Activated B cell treated with CpG ODN at 0.5 μM for 24 hours (primary cell): ENCODE data around the gene KDM4B. TPM values are rescaled to one million over a fixed set of nuclear protein-coding genes. Genes with fewer than 3 reads are reported as not detected.

Experiments used
- ATAC-seq: fragments of 200-7000 bp; cut with Tn5 transposase; one replicate; pipeline ENCODE4 v1.10.0; 2021; ENCODE audit warnings: low read depth, mild to moderate bottlenecking, moderate library complexity
- CTCF ChIA-PET: fragments of 350-600 bp; sonication (Branson Sonifier 250); formaldehyde crosslinking; loops from one replicate; lab custom pipeline; 2021; ENCODE audit warnings: antibody characterized with exemption; lab: Charles Lee
- POLR2A ChIA-PET: fragments of 350-600 bp; sonication (Branson Sonifier 250); formaldehyde crosslinking; loops from one replicate; lab custom pipeline; 2021; ENCODE audit warnings: antibody characterized with exemption; lab: Charles Lee
- DNase-seq: peaks from one replicate; pipeline ENCODE4 v3.0.0; 2022
- H3K27ac Mint-ChIP-seq: one replicate; pipeline ENCODE4 v1.8.0; 2020; ENCODE audit warnings: mixed read lengths
- H3K27me3 Mint-ChIP-seq: one replicate; pipeline ENCODE4 v1.8.0; 2021; ENCODE audit warnings: mixed read lengths
- H3K36me3 Mint-ChIP-seq: one replicate; pipeline ENCODE4 v1.8.0; 2021; ENCODE audit warnings: low read depth, mixed read lengths
- H3K4me1 Mint-ChIP-seq: one replicate; pipeline ENCODE4 v1.8.0; 2021; ENCODE audit warnings: mixed read lengths
- H3K4me3 Mint-ChIP-seq: one replicate; pipeline ENCODE4 v1.8.0; 2020; ENCODE audit warnings: mild to moderate bottlenecking, mixed read lengths
- H3K9me3 Mint-ChIP-seq: one replicate; pipeline ENCODE4 v1.8.0; 2020; ENCODE audit warnings: mixed read lengths
- CTCF ChIP-seq: fragments of 200-600 bp; IDR thresholded peaks from one replicate; pipeline ENCODE4 v1.8.0; 2022; ENCODE audit warnings: antibody characterized with exemption, mild to moderate bottlenecking
- intact Hi-C: fragments of 100-400 bp; cut with micrococcal nuclease; formaldehyde crosslinking; loops from one replicate; pipeline ENCODE4 v1.15.1; 2024
- total RNA-seq: library from RNA; stranded (reverse); gene quantifications from 2 replicates; pipeline ENCODE4 v1.2.3, GENCODE V29; 2022

Gene KDM4B
- total RNA-seq, 1 donor from 2014 or later = 88.9 TPM

- Mint-ChIP-seq H3K4me1 (peaks cover 27% of the 10 kb centered on the region), H3K36me3 (peaks cover 13% of the 10 kb centered on the region), H3K9me3 (no peaks in the 10 kb centered on the region), H3K4me3 (no peak overlapping the region), H3K27me3 (no peaks in the 10 kb centered on the region), H3K27ac (no peak overlapping the region)
- ATAC-seq (no peak), DNase-seq (no peak)
- intact Hi-C loops = no loop called here
- ChIA-PET CTCF (interaction anchor here (2.0 kb wide), 1 partner anchor 45 kb away, joined by 4 read pairs; no protein-coding TSS in a partner anchor), POLR2A (no interaction called here)
- no peak for TF ChIP-seq CTCF
These were observed 16.7 kb downstream of the KDM4B start for GRCh38 chr19:4985551-4985991.

GRCh38 chr19:4986056-4986455, 17.1 kb downstream of the KDM4B start:
- no peak overlapping the region for H3K27ac Mint-ChIP-seq
- ATAC-seq (no peak), DNase-seq (no peak)
- no peak overlapping the region for H3K4me3 Mint-ChIP-seq
- ChIA-PET POLR2A (no interaction called here), CTCF (interaction anchor here (2.0 kb wide), 1 partner anchor 45 kb away, joined by 4 read pairs; no protein-coding TSS in a partner anchor)
- intact Hi-C loops = no loop called here
- peaks cover 23% of the 10 kb centered on the region for H3K4me1 Mint-ChIP-seq
- H3K9me3 Mint-ChIP-seq = no peaks in the 10 kb centered on the region
- no peak for TF ChIP-seq CTCF
- no peaks in the 10 kb centered on the region for H3K27me3 Mint-ChIP-seq
- H3K36me3 Mint-ChIP-seq = peaks cover 11% of the 10 kb centered on the region

GRCh38 chr19:4986471-4986891, 17.6 kb downstream of the KDM4B start:
- Mint-ChIP-seq H3K36me3 (peaks cover 11% of the 10 kb centered on the region), H3K4me1 (peaks cover 18% of the 10 kb centered on the region), H3K9me3 (no peaks in the 10 kb centered on the region), H3K27ac (no peak overlapping the region), H3K27me3 (no peaks in the 10 kb centered on the region), H3K4me3 (no peak overlapping the region)
- ATAC-seq = no peak
- DNase-seq = no peak
- ChIA-PET CTCF (interaction anchor here (2.0 kb wide), 1 partner anchor 44 kb away, joined by 4 read pairs; no protein-coding TSS in a partner anchor), POLR2A (no interaction called here)
- no peak for TF ChIP-seq CTCF
- intact Hi-C loops = no loop called here

- no peak overlapping the region for H3K4me3 Mint-ChIP-seq
- DNase-seq = no peak
- H3K4me1 Mint-ChIP-seq = peaks cover 13% of the 10 kb centered on the region
- ATAC-seq = no peak
- intact Hi-C loops = no loop called here
- no peak for TF ChIP-seq CTCF
- POLR2A ChIA-PET = no interaction called here
- no peaks in the 10 kb centered on the region for H3K27me3 Mint-ChIP-seq
- peaks cover 18% of the 10 kb centered on the region for H3K36me3 Mint-ChIP-seq
- H3K27ac Mint-ChIP-seq = no peak overlapping the region
- H3K9me3 Mint-ChIP-seq = peaks cover 6% of the 10 kb centered on the region
- CTCF ChIA-PET = interaction anchor here (1.1 to 2.0 kb wide), 2 partner anchors 14 to 44 kb away, joined by 3 to 4 read pairs; no protein-coding TSS in a partner anchor
These were observed 18.3 kb downstream of the KDM4B start for GRCh38 chr19:4987256-4987655.

- H3K4me3 Mint-ChIP-seq = no peak overlapping the region
- DNase-seq (no peak), ATAC-seq (no peak)
- H3K27me3 Mint-ChIP-seq = no peaks in the 10 kb centered on the region
- H3K36me3 Mint-ChIP-seq = peaks cover 21% of the 10 kb centered on the region
- intact Hi-C loops = no loop called here
- no peak for TF ChIP-seq CTCF
- ChIA-PET CTCF (interaction anchor here (0.9 to 1.1 kb wide), 2 partner anchors 14 to 43 kb away, joined by 3 read pairs; no protein-coding TSS in a partner anchor), POLR2A (no interaction called here)
- no peak overlapping the region for H3K27ac Mint-ChIP-seq
- peaks cover 10% of the 10 kb centered on the region for H3K9me3 Mint-ChIP-seq
- H3K4me1 Mint-ChIP-seq = peaks cover 10% of the 10 kb centered on the region
These were observed 18.9 kb downstream of the KDM4B start for GRCh38 chr19:4987692-4988370.
